Hindlimb muscle (tissue), 1 donor: ENCODE data around the gene AGRP. TPM values are rescaled to one million over a fixed set of nuclear protein-coding genes. Genes with fewer than 3 reads are reported as not detected.

Experiments
- DNase-seq: peaks from one replicate; pipeline ENCODE4 v3.0.0-alpha.2; 2013
- polyA plus RNA-seq: library from polyadenylated mRNA; unstranded; fragments of 120-200 nt; gene quantifications from one replicate; pipeline ENCODE4 v1.2.1, GENCODE V29; 2013; ENCODE audit not compliant: insufficient read length

The AGRP gene
- polyA plus RNA-seq, 1 donor = not detected

DNA sequence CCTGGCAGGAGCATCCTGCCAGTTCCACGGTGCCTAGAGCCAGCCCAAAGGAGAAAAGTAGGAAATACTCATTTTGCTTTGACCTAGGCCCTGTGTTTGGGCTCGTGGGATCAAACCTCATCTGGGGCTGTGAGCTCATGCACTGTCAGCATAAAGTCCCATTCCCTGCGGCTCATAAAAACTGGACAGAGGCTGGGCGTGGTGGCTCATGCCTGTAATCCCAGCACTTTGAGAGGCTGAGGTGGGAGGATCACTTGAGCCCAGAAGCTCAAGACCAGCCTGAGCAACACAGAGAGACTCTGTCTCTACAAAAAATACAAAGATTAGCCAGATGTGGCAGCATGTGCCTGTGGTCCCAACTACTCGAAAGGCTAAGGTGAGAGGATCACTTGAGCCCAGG is 20.3 kb downstream of the AGRP start:
- DNase-seq = no peak

DNA sequence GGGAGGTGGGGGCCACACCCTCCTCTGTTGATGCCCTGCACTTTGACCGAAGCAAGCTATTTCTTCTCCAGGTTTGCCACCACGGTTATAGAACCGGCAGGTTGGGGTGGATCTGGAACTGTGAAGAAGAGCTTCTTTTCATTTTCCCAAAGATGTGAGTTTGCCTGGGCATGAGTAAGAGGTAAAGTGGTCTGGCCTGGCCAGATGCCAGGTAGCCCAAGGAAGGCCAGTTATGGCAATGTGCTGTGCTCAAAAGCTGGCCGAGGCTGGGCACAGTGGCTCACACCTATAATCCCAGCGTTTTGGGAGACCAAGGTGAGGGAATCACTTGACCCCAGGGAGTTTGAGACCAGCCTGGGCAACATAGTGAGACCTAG is 21.1 kb downstream of the AGRP start:
- no peak for DNase-seq

DNA sequence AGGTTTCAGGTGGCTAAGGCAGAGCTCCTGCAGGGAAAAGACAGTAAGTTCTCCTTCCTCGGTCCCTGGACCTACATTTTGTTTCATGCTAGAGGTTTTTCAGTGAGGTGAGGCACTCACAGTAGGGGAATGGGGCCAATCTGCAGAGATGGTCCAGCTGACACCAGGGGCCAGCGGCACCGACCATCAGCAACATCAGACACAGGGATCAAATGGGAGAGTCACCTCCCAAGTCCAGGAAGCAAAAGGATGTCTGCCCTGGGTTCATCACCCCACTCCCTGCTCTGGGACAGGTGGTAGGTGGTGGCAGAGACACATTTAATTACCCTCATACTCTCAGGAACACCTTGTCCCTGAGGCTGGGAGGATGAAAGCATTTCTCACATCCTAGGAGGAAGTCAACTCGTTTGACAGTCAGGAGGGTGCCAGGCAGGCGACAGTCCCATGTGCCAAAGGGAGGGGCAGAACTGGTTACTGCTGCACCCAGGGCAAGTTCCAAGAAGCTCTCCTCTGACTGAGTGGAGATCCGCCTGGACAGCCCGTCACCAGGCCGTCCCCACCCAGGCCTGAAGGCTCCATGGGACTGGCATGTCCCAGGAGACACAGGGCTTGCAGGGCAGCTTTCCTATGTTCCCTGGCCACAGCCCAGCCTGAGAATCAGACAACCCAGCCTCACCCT is 21.6 kb downstream of the AGRP start:
- DNase-seq = no peak

- no peak for DNase-seq
Measured at GRCh38 chr16:67460961-67461360, 22.4 kb downstream of the AGRP start.

DNA sequence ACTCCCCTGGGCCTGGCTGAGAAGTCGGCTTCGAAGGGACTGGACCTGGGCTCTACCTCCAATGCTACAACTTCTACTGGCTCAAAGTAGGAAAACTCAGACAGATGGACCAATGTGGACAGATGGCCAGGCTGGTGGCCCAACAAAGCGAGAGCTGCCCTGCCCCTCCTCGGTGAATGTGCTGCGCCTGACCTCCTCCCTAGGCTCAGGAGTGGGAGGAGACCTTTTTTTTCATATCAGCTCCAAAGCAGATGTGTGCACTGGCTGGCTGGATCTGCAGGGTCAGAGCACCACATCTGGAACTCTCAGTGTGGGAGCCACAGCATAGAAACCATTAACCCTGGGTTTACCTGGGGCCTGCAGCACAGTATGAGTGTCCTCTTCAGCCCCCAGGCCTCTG is 23.2 kb downstream of the AGRP start:
- no peak for DNase-seq

GRCh38 chr16:67459861-67460150 is 23.5 kb downstream of the AGRP start:
- no peak for DNase-seq

DNA sequence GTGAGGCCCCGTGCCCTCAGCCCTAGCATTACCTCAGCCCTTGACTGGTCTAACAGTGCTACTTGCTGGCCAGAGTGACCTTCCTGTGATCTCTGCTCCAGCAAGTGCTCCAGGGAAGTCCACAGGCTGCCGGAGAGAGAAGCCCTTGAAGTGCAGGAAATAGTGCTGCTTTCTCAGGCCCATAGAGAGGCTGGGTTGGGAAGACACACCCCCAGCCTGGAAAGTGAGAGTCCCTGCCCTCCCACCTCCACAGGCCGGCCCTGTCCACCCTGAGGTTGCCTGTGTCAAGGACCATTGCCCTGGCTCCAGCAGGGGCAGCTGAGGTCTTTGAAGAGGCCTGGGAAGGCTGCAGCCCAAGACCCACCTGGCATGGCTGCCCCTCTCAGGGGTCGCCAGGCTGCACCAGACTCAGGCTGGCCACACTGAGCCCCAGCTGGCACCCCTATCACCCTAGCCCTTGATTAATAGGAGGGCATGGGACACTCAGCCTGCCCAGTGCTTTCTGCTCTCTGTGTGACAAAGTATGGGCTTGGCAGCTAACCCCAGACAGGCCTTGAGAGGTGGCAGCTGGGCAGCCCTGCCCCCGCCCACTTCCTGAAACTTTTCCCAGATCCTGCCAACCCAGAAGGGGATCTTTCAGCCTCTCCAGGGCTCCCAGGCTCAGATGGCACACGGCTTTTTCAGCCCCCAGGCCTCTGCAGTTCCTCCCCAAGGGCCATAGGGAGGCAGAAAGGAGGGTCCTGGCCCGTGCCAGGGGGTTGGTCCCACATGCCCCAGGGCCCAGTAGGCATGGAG is 24.1 kb downstream of the AGRP start:
- DNase-seq = no peak

GRCh38 chr16:67458121-67458641 is 25.2 kb downstream of the AGRP start:
- DNase-seq = no peak

- DNase-seq = no peak
Measured at GRCh38 chr16:67457611-67458010, 25.7 kb downstream of the AGRP start.

DNA sequence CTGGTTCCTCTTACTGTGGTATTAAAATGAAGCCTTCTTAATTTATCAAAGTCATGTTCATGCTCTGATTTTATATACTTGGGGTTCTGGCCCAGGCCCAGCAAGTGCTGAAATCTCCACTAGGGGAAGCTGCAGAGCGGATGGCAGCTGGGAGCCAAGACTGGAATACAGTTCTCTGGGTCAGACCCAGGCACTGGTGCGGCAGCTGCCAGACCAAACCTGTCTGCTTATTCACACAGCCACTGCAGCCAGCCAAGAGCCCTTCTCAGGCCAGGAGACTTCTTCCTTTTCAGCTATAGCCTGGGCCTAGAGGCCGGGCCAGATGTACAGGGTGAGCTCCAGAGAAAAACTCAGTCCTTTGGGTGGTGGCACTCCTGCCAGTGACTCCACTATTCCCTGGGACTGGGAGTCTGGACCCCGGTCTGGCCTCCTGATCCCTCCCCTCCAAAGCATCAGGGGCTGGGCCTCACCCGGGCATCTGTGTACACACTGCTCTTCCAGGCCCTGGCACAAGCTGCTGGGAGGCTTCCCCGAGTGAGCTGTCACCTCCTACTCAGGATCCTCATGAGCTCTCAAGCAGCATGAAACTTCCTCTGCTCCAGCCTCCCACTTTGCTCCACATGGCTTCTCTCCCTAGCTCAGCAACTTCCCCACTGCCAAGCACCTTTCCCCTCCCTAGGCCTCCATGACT is 26.8 kb downstream of the AGRP start:
- DNase-seq = peak; percentile 73

DNA sequence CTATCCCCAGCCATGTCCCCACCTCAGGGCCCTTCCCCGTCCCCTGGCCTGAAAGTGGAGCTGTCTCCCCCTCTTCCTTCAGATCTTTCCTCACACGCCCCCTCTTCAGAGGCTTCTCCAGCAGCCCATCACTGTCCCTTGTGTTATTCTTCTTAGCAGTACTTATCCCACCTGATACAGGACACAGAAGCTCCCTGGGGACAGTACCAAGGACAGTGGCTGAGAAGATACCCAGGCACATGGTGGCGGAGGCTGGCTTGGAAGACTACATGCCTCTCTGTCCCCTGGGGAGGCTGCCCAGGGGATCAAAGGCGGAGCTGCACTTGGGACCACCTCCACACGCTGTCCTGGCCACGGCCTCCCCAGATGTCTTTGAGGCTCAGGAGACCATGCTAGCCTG is 28.5 kb downstream of the AGRP start:
- DNase-seq = no peak

DNA sequence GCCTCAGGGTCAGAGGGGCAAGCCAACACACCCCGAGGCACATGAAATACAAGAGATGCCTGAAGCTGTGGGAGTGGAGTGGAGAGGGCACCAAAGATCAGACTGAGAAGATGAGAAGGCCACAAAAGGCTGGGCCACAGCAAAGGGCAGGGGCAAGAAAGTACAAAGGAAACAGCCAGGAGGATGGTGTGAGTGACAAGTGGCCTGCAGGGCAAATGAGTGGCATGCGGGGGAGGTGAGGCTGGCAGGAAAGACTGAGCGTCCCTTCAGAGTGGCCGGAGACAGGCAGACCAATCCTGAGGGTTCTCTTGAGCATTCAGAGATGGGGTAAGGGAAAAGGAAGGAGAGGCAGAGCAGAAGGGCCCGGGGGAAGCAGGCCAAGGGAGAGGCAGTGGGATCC is 29.2 kb downstream of the AGRP start:
- no peak for DNase-seq

- DNase-seq = no peak
Measured at GRCh38 chr16:67451704-67452435, 31.5 kb downstream of the AGRP start.

GRCh38 chr16:67451061-67451703 is 32.2 kb downstream of the AGRP start:
- DNase-seq = no peak

- DNase-seq = no peak
Measured at GRCh38 chr16:67449739-67450138, 33.6 kb downstream of the AGRP start.

- DNase-seq = no peak
Measured at GRCh38 chr16:67449336-67449735, 34.0 kb downstream of the AGRP start.

DNA sequence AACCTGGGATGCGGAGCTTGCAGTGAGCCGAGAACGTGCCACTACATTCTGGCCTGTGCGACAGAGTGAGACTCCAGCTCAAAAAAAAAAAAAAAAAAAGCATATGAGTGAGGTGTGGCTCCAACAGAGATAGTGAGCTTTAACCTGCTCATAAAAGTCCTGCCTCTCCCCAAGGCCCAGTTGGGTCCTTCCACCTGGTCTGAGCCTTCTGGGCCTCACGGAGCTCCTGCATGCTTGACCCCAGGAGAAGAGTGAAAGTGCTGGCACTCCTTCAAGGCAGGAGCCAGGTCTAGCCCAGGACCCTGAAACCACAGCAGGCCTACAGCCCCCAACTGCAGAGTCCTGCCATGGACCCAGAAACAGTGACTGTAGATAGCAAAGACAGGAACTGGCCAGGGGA is 34.8 kb downstream of the AGRP start:
- DNase-seq = no peak

DNA sequence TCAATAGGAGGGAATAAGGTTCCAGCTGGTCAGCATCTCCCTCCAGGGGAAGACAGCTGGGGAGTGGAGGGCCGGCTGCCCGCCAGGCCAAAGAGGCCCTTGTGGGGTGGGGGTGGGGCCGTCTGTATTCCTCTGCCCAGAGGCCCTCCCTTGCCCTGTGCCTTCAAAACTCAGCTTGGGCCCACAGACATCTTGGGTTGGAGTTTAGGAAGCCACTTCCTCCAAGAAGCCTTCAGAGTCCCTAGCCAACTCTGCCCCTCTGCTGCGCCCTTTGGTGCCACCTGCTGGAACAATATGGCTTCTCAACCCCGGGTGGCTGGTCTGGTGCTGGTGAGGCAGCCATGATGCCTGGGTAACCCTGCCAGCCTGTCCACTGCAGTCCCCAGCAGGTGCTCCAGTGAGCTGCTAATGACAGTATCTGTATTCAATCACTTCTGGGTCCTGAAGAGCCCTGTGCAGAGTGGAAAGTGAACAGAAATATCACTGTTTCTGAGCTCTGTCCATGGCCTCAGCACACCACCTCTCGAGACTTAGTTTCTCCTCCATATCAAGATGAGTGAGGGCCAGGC is 35.8 kb downstream of the AGRP start:
- DNase-seq = no peak

- DNase-seq = no peak
Measured at GRCh38 chr16:67446968-67447507, 36.3 kb downstream of the AGRP start.

DNA sequence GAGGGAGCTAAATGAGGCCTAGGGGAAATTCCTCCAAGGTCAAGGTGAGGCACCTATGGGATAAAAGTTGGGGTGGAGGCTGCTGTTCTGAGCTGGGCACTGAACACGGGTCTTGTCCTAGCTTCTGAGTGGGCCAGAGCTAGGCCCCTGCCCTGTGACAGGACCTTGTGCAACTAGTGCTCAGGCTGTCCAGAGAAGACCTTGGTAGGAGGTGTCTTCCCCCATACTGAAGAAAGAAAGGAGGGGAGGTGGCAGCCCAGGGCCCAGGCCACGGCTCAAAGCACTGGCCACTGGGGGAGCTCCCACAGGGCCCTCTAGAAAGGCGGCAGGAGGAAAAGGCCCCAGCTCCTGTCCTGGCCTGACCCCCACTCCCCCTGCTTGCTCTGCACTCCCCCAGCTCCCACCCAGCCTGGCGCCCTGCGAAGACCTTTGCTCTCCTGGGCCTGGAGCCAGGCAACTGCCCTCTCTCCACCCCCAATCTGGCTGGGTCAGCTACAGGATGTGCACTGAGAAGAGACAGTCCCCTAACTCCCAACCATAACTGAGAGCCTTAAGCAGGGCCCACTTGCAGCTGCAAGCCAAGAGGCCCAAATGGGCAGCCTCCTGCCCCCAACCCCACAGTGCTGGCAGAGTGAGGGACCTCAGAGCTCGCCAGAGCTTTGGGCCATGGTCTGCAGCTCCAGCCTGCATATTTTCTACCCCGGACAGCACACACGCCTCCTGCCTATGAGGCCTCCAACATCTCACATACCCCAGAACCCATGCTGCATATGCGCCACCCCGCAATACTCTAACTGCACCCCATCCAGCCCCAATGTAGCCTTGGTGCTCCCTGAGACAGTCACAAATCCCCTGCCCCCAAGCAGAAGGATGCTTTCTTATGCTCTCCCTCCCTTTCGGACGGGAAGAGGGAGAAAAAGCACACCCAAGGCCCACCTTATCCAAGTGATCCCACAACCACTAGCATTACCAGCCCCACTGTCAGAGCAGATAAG is 37.1 kb downstream of the AGRP start:
- DNase-seq = no peak
